ENCODE data around the gene SLC2A10.

SLC2A10 gene

GRCh38 chr20:46701057-46701456 lies 8.4 kb upstream of the SLC2A10 start:
- Mint-ChIP-seq H3K36me3 (ENCODE audit: low read depth) (no peaks in the 10 kb centered on the region), H3K4me3 (no peak overlapping the region), H3K27me3 (ENCODE audit: low read depth) (no peaks in the 10 kb centered on the region), H3K27ac (no peak overlapping the region), H3K9me3 (no peaks in the 10 kb centered on the region), H3K4me1 (no peaks in the 10 kb centered on the region)
- TF ChIP-seq CTCF (IDR thresholded peaks at IDR 0.05; ENCODE audit: unreplicated experiment in 3 of 3) = no peak

- H3K27ac Mint-ChIP-seq = no peak overlapping the region
- H3K36me3 Mint-ChIP-seq (ENCODE audit: low read depth) = no peaks in the 10 kb centered on the region
- H3K4me3 Mint-ChIP-seq = no peak overlapping the region
- no peaks in the 10 kb centered on the region for H3K27me3 Mint-ChIP-seq (ENCODE audit: low read depth)
- TF ChIP-seq CTCF (IDR thresholded peaks at IDR 0.05; ENCODE audit: unreplicated experiment in 3 of 3) = no peak
- peaks cover 2% of the 10 kb centered on the region for H3K9me3 Mint-ChIP-seq
- no peaks in the 10 kb centered on the region for H3K4me1 Mint-ChIP-seq
These were observed 7.9 kb upstream of the SLC2A10 start for GRCh38 chr20:46701556-46701955.

GRCh38 chr20:46701986-46702385 lies 7.5 kb upstream of the SLC2A10 start:
- Mint-ChIP-seq H3K4me1 (no peaks in the 10 kb centered on the region), H3K4me3 (no peak overlapping the region), H3K9me3 (peaks cover 2% of the 10 kb centered on the region), H3K36me3 (ENCODE audit: low read depth) (no peaks in the 10 kb centered on the region), H3K27ac (no peak overlapping the region), H3K27me3 (ENCODE audit: low read depth) (no peaks in the 10 kb centered on the region)
- no peak for TF ChIP-seq CTCF (IDR thresholded peaks at IDR 0.05; ENCODE audit: unreplicated experiment in 3 of 3)

GRCh38 chr20:46702447-46703203 lies 6.8 kb upstream of the SLC2A10 start:
- Mint-ChIP-seq H3K4me1 (no peaks in the 10 kb centered on the region), H3K9me3 (peaks cover 2% of the 10 kb centered on the region), H3K4me3 (no peak overlapping the region), H3K36me3 (ENCODE audit: low read depth) (no peaks in the 10 kb centered on the region), H3K27ac (no peak overlapping the region), H3K27me3 (ENCODE audit: low read depth) (no peaks in the 10 kb centered on the region)
- TF ChIP-seq CTCF (IDR thresholded peaks at IDR 0.05; ENCODE audit: unreplicated experiment in 3 of 3) = no peak

GRCh38 chr20:46703435-46703834 lies 6.0 kb upstream of the SLC2A10 start:
- peaks cover 2% of the 10 kb centered on the region for H3K9me3 Mint-ChIP-seq
- H3K4me3 Mint-ChIP-seq = no peak overlapping the region
- H3K27me3 Mint-ChIP-seq (ENCODE audit: low read depth) = no peaks in the 10 kb centered on the region

More at GRCh38 chr20:46703435-46703834, 6.0 kb upstream of the SLC2A10 start:
- TF ChIP-seq CTCF (IDR thresholded peaks at IDR 0.05; ENCODE audit: unreplicated experiment in 3 of 3) = no peak
- H3K36me3 Mint-ChIP-seq (ENCODE audit: low read depth) = no peaks in the 10 kb centered on the region
- no peaks in the 10 kb centered on the region for H3K4me1 Mint-ChIP-seq
- H3K27ac Mint-ChIP-seq = no peak overlapping the region

All from nephron (organoid).